ENCODE data around the gene TMEM131. TPM values are rescaled to one million over a fixed set of nuclear protein-coding genes. Genes with fewer than 3 reads are reported as not detected.
A peak's percentile ranks its signal among the peaks of the same experiment; 100 is the strongest.

The TMEM131 gene
- total RNA-seq, 2 donors from 2014 or later = 39.0 to 43.0 TPM

DNA sequence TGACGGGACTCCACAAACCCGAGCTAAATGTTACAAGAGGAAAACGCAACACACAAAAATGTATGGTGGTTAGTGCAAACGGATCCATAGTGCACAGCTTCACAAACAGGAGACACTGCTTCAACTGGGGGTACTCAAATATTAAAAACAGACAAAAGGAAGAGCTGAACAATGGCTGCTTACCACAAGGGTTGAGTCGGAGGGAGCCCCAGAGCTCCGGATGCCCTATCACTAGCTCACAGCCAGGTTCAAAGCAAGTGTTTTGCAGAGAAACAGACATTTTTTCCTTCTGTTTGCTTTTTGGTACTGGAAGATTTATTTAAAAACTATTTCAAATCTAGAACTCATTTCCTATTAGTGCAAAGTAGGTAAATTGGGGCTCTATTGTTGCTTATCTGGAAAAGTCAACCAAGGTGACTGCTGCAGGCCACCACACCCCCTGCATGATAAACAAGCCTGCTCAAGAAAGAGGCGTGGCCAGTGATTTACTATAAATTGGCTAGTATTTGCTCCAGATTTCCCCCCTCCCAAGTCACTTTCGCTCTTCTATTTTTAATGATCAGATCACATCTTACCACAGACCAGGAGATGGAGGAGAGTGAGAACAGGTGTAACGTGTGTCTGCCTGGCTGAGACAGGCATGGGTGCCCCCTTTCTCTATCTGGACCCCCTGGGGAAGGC, 235.9 kb downstream of the TMEM131 start:
- Mint-ChIP-seq H3K27me3 (ENCODE audit: insufficient read depth) (no peaks in the 10 kb centered on the region), H3K4me1 (peaks cover 35% of the 10 kb centered on the region), H3K4me3 (no peak overlapping the region), H3K36me3 (ENCODE audit: low read depth) (peaks cover 68% of the 10 kb centered on the region), H3K27ac (no peak overlapping the region), H3K9me3 (no peaks in the 10 kb centered on the region)
- peak; percentile 8 for DNase-seq
- TF ChIP-seq, protein P1, sequence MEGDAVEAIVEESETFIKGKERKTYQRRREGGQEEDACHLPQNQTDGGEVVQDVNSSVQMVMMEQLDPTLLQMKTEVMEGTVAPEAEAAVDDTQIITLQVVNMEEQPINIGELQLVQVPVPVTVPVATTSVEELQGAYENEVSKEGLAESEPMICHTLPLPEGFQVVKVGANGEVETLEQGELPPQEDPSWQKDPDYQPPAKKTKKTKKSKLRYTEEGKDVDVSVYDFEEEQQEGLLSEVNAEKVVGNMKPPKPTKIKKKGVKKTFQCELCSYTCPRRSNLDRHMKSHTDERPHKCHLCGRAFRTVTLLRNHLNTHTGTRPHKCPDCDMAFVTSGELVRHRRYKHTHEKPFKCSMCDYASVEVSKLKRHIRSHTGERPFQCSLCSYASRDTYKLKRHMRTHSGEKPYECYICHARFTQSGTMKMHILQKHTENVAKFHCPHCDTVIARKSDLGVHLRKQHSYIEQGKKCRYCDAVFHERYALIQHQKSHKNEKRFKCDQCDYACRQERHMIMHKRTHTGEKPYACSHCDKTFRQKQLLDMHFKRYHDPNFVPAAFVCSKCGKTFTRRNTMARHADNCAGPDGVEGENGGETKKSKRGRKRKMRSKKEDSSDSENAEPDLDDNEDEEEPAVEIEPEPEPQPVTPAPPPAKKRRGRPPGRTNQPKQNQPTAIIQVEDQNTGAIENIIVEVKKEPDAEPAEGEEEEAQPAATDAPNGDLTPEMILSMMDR (conservative IDR thresholded peaks at IDR 0.05) = no peak
- Histone ChIP-seq H3K4me3 (ENCODE audit: low read length) (no peak overlapping the region), H3K27ac (ENCODE audit: low read depth, low read length) (no peak overlapping the region), H3K4me1 (ENCODE audit: control insufficient read depth, insufficient read depth, low read length) (peaks cover 23% of the 10 kb centered on the region), H3K27me3 (ENCODE audit: control insufficient read depth, insufficient read depth, low read length, poor library complexity, severe bottlenecking) (no peaks in the 10 kb centered on the region), H3K9ac (ENCODE audit: extremely low read depth, low read length, poor library complexity, severe bottlenecking) (no peak overlapping the region), H3K9me3 (ENCODE audit: control insufficient read depth, low read length) (no peaks in the 10 kb centered on the region), H3K36me3 (ENCODE audit: control insufficient read depth, insufficient read depth, low read length) (peaks cover 83% of the 10 kb centered on the region)
- WGBS, 2 experiments (ENCODE audit: insufficient coverage in 1 of 2, insufficient read length in 1 of 2) = 93 to 97% methylated on average over 6 to 9 of the region's 9 CpGs

DNA sequence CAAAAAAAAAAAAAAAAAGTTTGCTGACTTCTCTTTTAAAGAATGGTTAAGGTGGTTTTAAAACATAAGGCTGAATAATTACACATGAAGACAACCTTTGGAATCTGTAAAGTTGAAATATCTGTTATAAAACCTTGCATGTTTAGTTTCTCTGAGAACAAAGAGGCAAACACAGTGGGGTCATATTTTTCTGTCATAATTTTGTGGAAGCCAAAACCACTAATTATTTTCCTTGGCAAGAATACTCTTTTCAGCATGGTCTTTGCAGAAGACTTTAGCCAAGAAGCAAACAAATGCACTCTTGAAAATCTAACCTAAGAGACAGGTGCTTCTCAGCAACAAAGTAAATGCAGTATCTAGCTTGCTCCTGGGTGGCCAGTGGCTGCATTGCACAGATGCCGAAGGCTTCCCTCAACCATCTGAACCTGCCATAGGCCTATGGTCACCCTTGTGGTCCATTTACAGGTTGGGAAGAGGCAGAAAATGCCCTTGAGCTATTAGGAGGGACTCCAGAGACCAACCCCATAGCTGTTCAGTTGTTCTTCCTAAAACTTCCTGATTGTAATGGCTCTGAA, 237.5 kb downstream of the TMEM131 start:
- peaks cover 66% of the 10 kb centered on the region for H3K36me3 Mint-ChIP-seq (ENCODE audit: low read depth)

DNA sequence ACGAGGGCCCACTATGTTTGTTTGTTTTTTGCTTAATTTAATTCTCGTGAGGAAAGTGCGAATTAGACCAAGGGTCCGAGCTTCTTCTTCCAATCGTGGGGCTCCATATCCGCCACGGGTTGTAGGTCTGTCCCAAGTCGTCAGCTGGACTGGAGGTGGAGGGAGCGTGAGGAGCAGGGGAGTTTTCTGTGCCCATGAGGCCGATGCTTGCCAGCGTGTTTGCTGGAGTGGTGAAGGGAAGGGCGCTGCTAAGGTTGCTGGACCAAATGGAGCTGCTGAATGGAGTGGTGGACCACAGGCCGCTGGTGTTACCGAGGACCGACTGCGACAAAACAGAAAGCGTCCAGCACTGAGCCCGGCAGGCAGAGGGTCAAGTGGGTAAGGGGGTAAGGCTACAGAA, 238.7 kb downstream of the TMEM131 start:
- Histone ChIP-seq H3K4me3 (ENCODE audit: low read length) (no peak overlapping the region), H3K9me3 (ENCODE audit: control insufficient read depth, low read length) (no peaks in the 10 kb centered on the region), H3K9ac (ENCODE audit: extremely low read depth, low read length, poor library complexity, severe bottlenecking) (no peak overlapping the region), H3K27ac (ENCODE audit: low read depth, low read length) (no peak overlapping the region), H3K4me1 (ENCODE audit: control insufficient read depth, insufficient read depth, low read length) (peaks cover 22% of the 10 kb centered on the region), H3K27me3 (ENCODE audit: control insufficient read depth, insufficient read depth, low read length, poor library complexity, severe bottlenecking) (no peaks in the 10 kb centered on the region), H3K36me3 (ENCODE audit: control insufficient read depth, insufficient read depth, low read length) (peaks cover 90% of the 10 kb centered on the region)
- Mint-ChIP-seq H3K27ac (no peak overlapping the region), H3K36me3 (ENCODE audit: low read depth) (peaks cover 68% of the 10 kb centered on the region), H3K9me3 (no peaks in the 10 kb centered on the region), H3K4me3 (no peak overlapping the region), H3K4me1 (peaks cover 32% of the 10 kb centered on the region), H3K27me3 (ENCODE audit: insufficient read depth) (no peaks in the 10 kb centered on the region)
- no peak for DNase-seq
- TF ChIP-seq, protein P1 (conservative IDR thresholded peaks at IDR 0.05) = no peak
- WGBS, 2 experiments (ENCODE audit: insufficient coverage in 1 of 2, insufficient read length in 1 of 2) = 94% methylated on average over 15 to 18 of the region's 18 CpGs

More for the DNA sequence above, 237.5 kb downstream of the TMEM131 start:
- Histone ChIP-seq H3K27me3 (ENCODE audit: control insufficient read depth, insufficient read depth, low read length, poor library complexity, severe bottlenecking) (no peaks in the 10 kb centered on the region), H3K36me3 (ENCODE audit: control insufficient read depth, insufficient read depth, low read length) (peaks cover 83% of the 10 kb centered on the region), H3K27ac (ENCODE audit: low read depth, low read length) (no peak overlapping the region), H3K9ac (ENCODE audit: extremely low read depth, low read length, poor library complexity, severe bottlenecking) (no peak overlapping the region), H3K4me3 (ENCODE audit: low read length) (no peak overlapping the region), H3K9me3 (ENCODE audit: control insufficient read depth, low read length) (no peaks in the 10 kb centered on the region), H3K4me1 (ENCODE audit: control insufficient read depth, insufficient read depth, low read length) (peaks cover 23% of the 10 kb centered on the region)
- WGBS, 2 experiments (ENCODE audit: insufficient coverage in 1 of 2, insufficient read length in 1 of 2) = 97 to 100% methylated on average over 1 of the region's 1 CpG
- DNase-seq = no peak
- no peaks in the 10 kb centered on the region for H3K27me3 Mint-ChIP-seq (ENCODE audit: insufficient read depth)
- TF ChIP-seq, protein P1 (conservative IDR thresholded peaks at IDR 0.05) = no peak
- no peak overlapping the region for H3K27ac Mint-ChIP-seq
- no peaks in the 10 kb centered on the region for H3K9me3 Mint-ChIP-seq
- no peak overlapping the region for H3K4me3 Mint-ChIP-seq
- H3K4me1 Mint-ChIP-seq = peaks cover 31% of the 10 kb centered on the region

Measured in endodermal cell (in vitro differentiated cells).